Measurements from ENCODE around the gene WDR33.

- TF ChIP-seq MXI1 (IDR thresholded peaks at IDR 0.05; ENCODE audit: borderline replicate concordance, low read depth, low read length): no peak
- TF ChIP-seq MAZ (IDR thresholded peaks at IDR 0.05; ENCODE audit: borderline replicate concordance, low read depth, low read length): no peak
- no peak for TF ChIP-seq CTCF (conservative IDR thresholded peaks at IDR 0.05; ENCODE audit: low read depth, low read length)
- no peak for TF ChIP-seq POLR2A (IDR thresholded peaks at IDR 0.05; ENCODE audit: low read depth, low read length)
- TF ChIP-seq FOS (IDR thresholded peaks at IDR 0.05; ENCODE audit: low read depth, low read length): no peak
- TF ChIP-seq BHLHE40 (IDR thresholded peaks at IDR 0.05; ENCODE audit: low read depth, low read length): no peak
- TF ChIP-seq USF2 (IDR thresholded peaks at IDR 0.05; ENCODE audit: low read depth, low read length): no peak
These were observed 29.9 kb upstream of the WDR33 start for GRCh38 chr2:127840893-127841292.
